ENCODE results near the gene MAPKAP1.

The MAPKAP1 gene

GRCh38 chr9:125541840-125542243 is 165.2 kb downstream of the MAPKAP1 start:
- Histone ChIP-seq H4K20me1 (ENCODE audit: insufficient read depth, low read length) (no peaks in the 10 kb centered on the region), H3K36me3 (ENCODE audit: insufficient read depth, low read length) (peaks cover 23% of the 10 kb centered on the region; the same call in 1 of the 2 replicates), H3K4me2 (ENCODE audit: insufficient read depth, low read length) (no peak overlapping the region), H3K9me3 (ENCODE audit: insufficient read depth, low read length, severe bottlenecking) (no peaks in the 10 kb centered on the region), H3K4me1 (ENCODE audit: insufficient read depth, low read length) (no peaks in the 10 kb centered on the region), H3K27ac (ENCODE audit: low read length) (no peak overlapping the region), H3K9ac (ENCODE audit: low read depth, low read length) (no peak overlapping the region), H3K4me3 (ENCODE audit: low read depth in 1 of 2, low read length in 2 of 2) (no peak overlapping the region), H3K27me3 (ENCODE audit: insufficient read depth, low read length, poor library complexity) (no peaks in the 10 kb centered on the region), H2AFZ (ENCODE audit: low read depth, low read length) (no peak overlapping the region), H3K79me2 (ENCODE audit: insufficient read depth, low read length) (no peaks in the 10 kb centered on the region)
- DNase-seq (no peak), ATAC-seq (ENCODE audit: insufficient read depth, low read depth) (no peak)
- TF ChIP-seq, protein P1, sequence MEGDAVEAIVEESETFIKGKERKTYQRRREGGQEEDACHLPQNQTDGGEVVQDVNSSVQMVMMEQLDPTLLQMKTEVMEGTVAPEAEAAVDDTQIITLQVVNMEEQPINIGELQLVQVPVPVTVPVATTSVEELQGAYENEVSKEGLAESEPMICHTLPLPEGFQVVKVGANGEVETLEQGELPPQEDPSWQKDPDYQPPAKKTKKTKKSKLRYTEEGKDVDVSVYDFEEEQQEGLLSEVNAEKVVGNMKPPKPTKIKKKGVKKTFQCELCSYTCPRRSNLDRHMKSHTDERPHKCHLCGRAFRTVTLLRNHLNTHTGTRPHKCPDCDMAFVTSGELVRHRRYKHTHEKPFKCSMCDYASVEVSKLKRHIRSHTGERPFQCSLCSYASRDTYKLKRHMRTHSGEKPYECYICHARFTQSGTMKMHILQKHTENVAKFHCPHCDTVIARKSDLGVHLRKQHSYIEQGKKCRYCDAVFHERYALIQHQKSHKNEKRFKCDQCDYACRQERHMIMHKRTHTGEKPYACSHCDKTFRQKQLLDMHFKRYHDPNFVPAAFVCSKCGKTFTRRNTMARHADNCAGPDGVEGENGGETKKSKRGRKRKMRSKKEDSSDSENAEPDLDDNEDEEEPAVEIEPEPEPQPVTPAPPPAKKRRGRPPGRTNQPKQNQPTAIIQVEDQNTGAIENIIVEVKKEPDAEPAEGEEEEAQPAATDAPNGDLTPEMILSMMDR (IDR thresholded peaks at IDR 0.05; ENCODE audit: borderline replicate concordance, extremely low read depth, low read length, poor library complexity, severe bottlenecking): no peak
- TF ChIP-seq EZH2 (IDR thresholded peaks at IDR 0.05; ENCODE audit: borderline replicate concordance, low read depth, low read length, severe bottlenecking): no peak

DNA sequence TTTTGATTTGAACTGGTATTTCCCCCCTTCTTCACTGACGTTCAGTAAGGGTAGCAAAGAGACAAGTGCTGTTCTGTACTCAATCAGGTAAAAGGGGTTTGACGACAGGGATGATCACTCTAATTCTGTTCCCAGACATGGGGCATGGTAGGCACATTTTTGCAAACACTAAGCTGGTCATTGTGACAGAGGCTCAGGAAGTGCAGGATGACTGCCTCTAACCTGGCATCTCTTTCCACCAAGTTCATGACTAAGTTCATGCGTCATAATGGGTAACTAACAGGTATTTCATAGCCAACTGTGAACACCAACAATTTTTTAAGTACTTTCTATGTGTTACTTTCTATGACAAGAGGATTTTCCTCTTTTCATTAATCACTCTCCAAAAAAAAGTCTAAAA is 166.5 kb downstream of the MAPKAP1 start:
- DNase-seq: no peak

DNA sequence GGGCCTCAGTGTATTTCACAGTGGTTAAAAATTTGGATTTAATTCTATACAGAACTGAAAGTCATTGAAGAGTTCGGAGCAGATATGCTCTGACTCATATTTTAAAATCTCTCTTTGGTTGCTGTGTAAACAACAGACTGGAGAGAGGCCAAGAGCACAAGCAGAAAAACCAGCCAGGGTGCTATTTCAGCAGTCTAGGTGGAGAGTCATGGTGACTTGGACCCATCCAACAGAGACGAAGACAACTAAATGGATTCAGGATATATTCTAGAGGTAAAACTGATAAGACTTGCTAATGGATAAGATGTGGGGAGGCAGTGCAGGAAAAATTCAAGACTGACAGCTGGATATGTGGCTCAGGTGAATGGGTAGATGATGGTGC is 168.9 kb downstream of the MAPKAP1 start:
- no peak overlapping the region for H3K9ac ChIP-seq (ENCODE audit: low read depth, low read length)
- H2AFZ ChIP-seq (ENCODE audit: low read depth, low read length): no peak overlapping the region
- no peaks in the 10 kb centered on the region for H4K20me1 ChIP-seq (ENCODE audit: insufficient read depth, low read length)
- ATAC-seq (ENCODE audit: insufficient read depth, low read depth) (no peak), DNase-seq (no peak)
- H3K4me1 ChIP-seq (ENCODE audit: insufficient read depth, low read length): no peaks in the 10 kb centered on the region
- no peaks in the 10 kb centered on the region for H3K79me2 ChIP-seq (ENCODE audit: insufficient read depth, low read length)
- no peaks in the 10 kb centered on the region for H3K9me3 ChIP-seq (ENCODE audit: insufficient read depth, low read length, severe bottlenecking)
- H3K27me3 ChIP-seq (ENCODE audit: insufficient read depth, low read length, poor library complexity): no peaks in the 10 kb centered on the region
- no peak overlapping the region for H3K27ac ChIP-seq (ENCODE audit: low read length)
- TF ChIP-seq, protein P1 (IDR thresholded peaks at IDR 0.05; ENCODE audit: borderline replicate concordance, extremely low read depth, low read length, poor library complexity, severe bottlenecking): no peak
- no peak for TF ChIP-seq EZH2 (IDR thresholded peaks at IDR 0.05; ENCODE audit: borderline replicate concordance, low read depth, low read length, severe bottlenecking)
- no peak overlapping the region for H3K4me3 ChIP-seq (ENCODE audit: low read depth in 1 of 2, low read length in 2 of 2)
- no peak overlapping the region for H3K4me2 ChIP-seq (ENCODE audit: insufficient read depth, low read length)
- H3K36me3 ChIP-seq (ENCODE audit: insufficient read depth, low read length): peaks cover 20% of the 10 kb centered on the region; the same call in 1 of the 2 replicates

More for the DNA sequence above, 166.5 kb downstream of the MAPKAP1 start:
- Histone ChIP-seq H3K9me3 (ENCODE audit: insufficient read depth, low read length, severe bottlenecking) (no peaks in the 10 kb centered on the region), H3K4me1 (ENCODE audit: insufficient read depth, low read length) (no peaks in the 10 kb centered on the region), H3K27me3 (ENCODE audit: insufficient read depth, low read length, poor library complexity) (no peaks in the 10 kb centered on the region), H3K4me2 (ENCODE audit: insufficient read depth, low read length) (no peak overlapping the region), H4K20me1 (ENCODE audit: insufficient read depth, low read length) (no peaks in the 10 kb centered on the region), H3K4me3 (ENCODE audit: low read depth in 1 of 2, low read length in 2 of 2) (no peak overlapping the region), H3K9ac (ENCODE audit: low read depth, low read length) (no peak overlapping the region), H3K79me2 (ENCODE audit: insufficient read depth, low read length) (no peaks in the 10 kb centered on the region), H3K36me3 (ENCODE audit: insufficient read depth, low read length) (peaks cover 17% of the 10 kb centered on the region; the same call in 1 of the 2 replicates), H3K27ac (ENCODE audit: low read length) (no peak overlapping the region), H2AFZ (ENCODE audit: low read depth, low read length) (no peak overlapping the region)
- TF ChIP-seq EZH2 (IDR thresholded peaks at IDR 0.05; ENCODE audit: borderline replicate concordance, low read depth, low read length, severe bottlenecking): no peak
- TF ChIP-seq, protein P1 (IDR thresholded peaks at IDR 0.05; ENCODE audit: borderline replicate concordance, extremely low read depth, low read length, poor library complexity, severe bottlenecking): no peak
- ATAC-seq (ENCODE audit: insufficient read depth, low read depth): no peak

All from DND-41 (cell line).